GM12801 (cell line): Measurements from ENCODE around the gene SMIM28.

ENCODE experiments used
- CTCF ChIP-seq: IDR thresholded peaks from one replicate; pipeline ENCODE4 v1.5.1; 2011; ENCODE audit warnings: control low read depth; ENCODE audit not compliant: insufficient read length; ENCODE audit errors: extremely low read depth

The SMIM28 gene

GRCh38 chr6:138377844-138378243 lies at the start of gene SMIM28:
Gene SMIM28, plus strand, starts transcription at chr6:138377905. Its CDS starts 168 bp downstream, at chr6:138378073.
- TF ChIP-seq CTCF, result no peak

- TF ChIP-seq CTCF, result no peak
These were observed 49.5 kb upstream of the SMIM28 start for GRCh38 chr6:138328210-138328609.

- TF ChIP-seq CTCF, result no peak
These were observed 46.9 kb upstream of the SMIM28 start for GRCh38 chr6:138330763-138331162.

- no peak for TF ChIP-seq CTCF
These were observed 46.3 kb upstream of the SMIM28 start for GRCh38 chr6:138331444-138331843.

GRCh38 chr6:138331984-138332383 lies 45.7 kb upstream of the SMIM28 start:
- no peak for TF ChIP-seq CTCF

GRCh38 chr6:138334000-138334399 lies 43.7 kb upstream of the SMIM28 start:
- no peak for TF ChIP-seq CTCF

- TF ChIP-seq CTCF, result no peak
These were observed 42.7 kb upstream of the SMIM28 start for GRCh38 chr6:138334963-138335362.

GRCh38 chr6:138336221-138336620 lies 41.5 kb upstream of the SMIM28 start:
- no peak for TF ChIP-seq CTCF
